ENCODE results near the gene STAT4.

STAT4 gene

GRCh38 chr2:191158193-191158592 lies 7.4 kb upstream of the STAT4 start:
- in situ Hi-C loops (cut with HindIII; ENCODE audit: low pct_ligation_motif_present, low sequenced_read_pairs) = no loop called here
- no peak for DNase-seq
- H3K27me3 ChIP-seq (replicated peaks) = no peaks in the 10 kb centered on the region
- H3K27ac ChIP-seq = no peak overlapping the region
- no peak for TF ChIP-seq CTCF (IDR thresholded peaks at IDR 0.05; ENCODE audit: low read depth, low read length, missing control alignments)
- H3K4me3 ChIP-seq (ENCODE audit: low read depth, low read length) = no peak overlapping the region
- H3K36me3 ChIP-seq (replicated peaks) = no peaks in the 10 kb centered on the region

GRCh38 chr2:191155608-191156071 lies 4.8 kb upstream of the STAT4 start:
- Histone ChIP-seq H3K36me3 (replicated peaks) (no peaks in the 10 kb centered on the region), H3K27ac (no peak overlapping the region), H3K27me3 (replicated peaks) (no peaks in the 10 kb centered on the region), H3K4me3 (ENCODE audit: low read depth, low read length) (no peak overlapping the region)
- peak; percentile 73 for TF ChIP-seq CTCF (IDR thresholded peaks at IDR 0.05; ENCODE audit: low read depth, low read length, missing control alignments)
- in situ Hi-C loops (cut with HindIII; ENCODE audit: low pct_ligation_motif_present, low sequenced_read_pairs) = no loop called here
- no peak for DNase-seq

GRCh38 chr2:191153716-191154115 lies 2.9 kb upstream of the STAT4 start:
- no peak for DNase-seq
- in situ Hi-C loops (cut with HindIII; ENCODE audit: low pct_ligation_motif_present, low sequenced_read_pairs) = no loop called here
- no peaks in the 10 kb centered on the region for H3K36me3 ChIP-seq (replicated peaks)
- no peak overlapping the region for H3K4me3 ChIP-seq (ENCODE audit: low read depth, low read length)
- TF ChIP-seq CTCF (IDR thresholded peaks at IDR 0.05; ENCODE audit: low read depth, low read length, missing control alignments) = no peak
- no peak overlapping the region for H3K27ac ChIP-seq
- no peaks in the 10 kb centered on the region for H3K27me3 ChIP-seq (replicated peaks)

GRCh38 chr2:191152482-191153240 lies 1.9 kb upstream of the STAT4 start:
- Histone ChIP-seq H3K27ac (peak overlapping the region; percentile 22), H3K4me3 (ENCODE audit: low read depth, low read length) (no peak overlapping the region), H3K27me3 (replicated peaks) (no peaks in the 10 kb centered on the region), H3K36me3 (replicated peaks) (no peaks in the 10 kb centered on the region)
- no peak for TF ChIP-seq CTCF (IDR thresholded peaks at IDR 0.05; ENCODE audit: low read depth, low read length, missing control alignments)
- in situ Hi-C loops (cut with HindIII; ENCODE audit: low pct_ligation_motif_present, low sequenced_read_pairs) = no loop called here
- DNase-seq = peak; percentile 84

- Histone ChIP-seq H3K36me3 (replicated peaks) (no peaks in the 10 kb centered on the region), H3K27me3 (replicated peaks) (no peaks in the 10 kb centered on the region), H3K4me3 (ENCODE audit: low read depth, low read length) (no peak overlapping the region), H3K27ac (no peak overlapping the region)
- DNase-seq = no peak
- in situ Hi-C loops (cut with HindIII; ENCODE audit: low pct_ligation_motif_present, low sequenced_read_pairs) = no loop called here
- no peak for TF ChIP-seq CTCF (IDR thresholded peaks at IDR 0.05; ENCODE audit: low read depth, low read length, missing control alignments)
Measured at GRCh38 chr2:191151331-191151730, 537 bp upstream of the STAT4 start.

- no peaks in the 10 kb centered on the region for H3K36me3 ChIP-seq (replicated peaks)
- no peak for DNase-seq
- no peaks in the 10 kb centered on the region for H3K27me3 ChIP-seq (replicated peaks)
- peak overlapping the region; percentile 30 for H3K27ac ChIP-seq
- no peak for TF ChIP-seq CTCF (IDR thresholded peaks at IDR 0.05; ENCODE audit: low read depth, low read length, missing control alignments)
- H3K4me3 ChIP-seq (ENCODE audit: low read depth, low read length) = peak overlapping the region; percentile 61
- in situ Hi-C loops (cut with HindIII; ENCODE audit: low pct_ligation_motif_present, low sequenced_read_pairs) = no loop called here
Measured at GRCh38 chr2:191150230-191150599, 579 bp downstream of the STAT4 start.
